Mesenchymal stem cell (in vitro differentiated cells and primary cell): ENCODE results near the gene PHRF1.
A peak's percentile ranks its signal among the peaks of the same experiment; 100 is the strongest.

Experiments used
- DNase-seq: peaks from one replicate; pipeline ENCODE4 v3.0.0-alpha.2; 2013
- H2AFZ ChIP-seq: one replicate; pipeline ENCODE4 v1.6.1; 2013; ENCODE audit warnings: low read depth, mild to moderate bottlenecking, control low read depth, inconsistent platforms, low read length, moderate library complexity
- H2AK5ac ChIP-seq: 2 replicates; pipeline ENCODE4 v1.6.1; 2013; ENCODE audit warnings: low read length, moderate library complexity, mild to moderate bottlenecking, inconsistent platforms; ENCODE audit not compliant: severe bottlenecking
- H2BK120ac ChIP-seq: one replicate; pipeline ENCODE4 v1.6.1; 2013; ENCODE audit warnings: low read depth, mild to moderate bottlenecking, inconsistent platforms, low read length, moderate library complexity
- H2BK12ac ChIP-seq, 2 experiments: one replicate each; pipeline ENCODE4 v1.6.1; 2013; ENCODE audit warnings: inconsistent platforms in 2 of 2, low read length in 2 of 2, mild to moderate bottlenecking in 2 of 2, moderate library complexity in 2 of 2, control low read depth in 1 of 2
- H2BK15ac ChIP-seq: one replicate; pipeline ENCODE4 v1.6.1; 2013; ENCODE audit warnings: mild to moderate bottlenecking, low read depth, inconsistent platforms; ENCODE audit not compliant: poor library complexity, severe bottlenecking
- H2BK5ac ChIP-seq: 2 replicates; pipeline ENCODE4 v1.6.1; 2013; ENCODE audit warnings: low read depth, mild to moderate bottlenecking, low read length, control low read depth, inconsistent platforms; ENCODE audit not compliant: poor library complexity, severe bottlenecking
- H3K14ac ChIP-seq, 2 experiments: one replicate each; pipeline ENCODE4 v1.6.1; 2013; ENCODE audit warnings: inconsistent platforms in 2 of 2, low read length in 2 of 2, control low read depth in 1 of 2, mild to moderate bottlenecking in 1 of 2, moderate library complexity in 1 of 2
- H3K18ac ChIP-seq, 2 experiments: one replicate each; pipeline ENCODE4 v1.6.1; 2013; ENCODE audit warnings: inconsistent platforms in 2 of 2, low read length in 2 of 2, control low read depth in 1 of 2, low read depth in 1 of 2, mild to moderate bottlenecking in 1 of 2
- H3K23ac ChIP-seq, 2 experiments: one replicate each; pipeline ENCODE4 v1.6.1; 2013; ENCODE audit warnings: inconsistent platforms in 2 of 2, low read length in 2 of 2, mild to moderate bottlenecking in 2 of 2, moderate library complexity in 2 of 2, control low read depth in 1 of 2
- H3K27ac ChIP-seq: 2 replicates; pipeline ENCODE4 v1.5.1; 2013; ENCODE audit warnings: mild to moderate bottlenecking, moderate library complexity, low read length, control low read depth, inconsistent platforms; ENCODE audit not compliant: poor library complexity, severe bottlenecking
- H3K27me3 ChIP-seq, 2 experiments: 2 replicates each; pipeline versions ENCODE4 v1.6.1 to v1.7.0; 2013; ENCODE audit warnings: low read length in 2 of 2, mild to moderate bottlenecking in 2 of 2, moderate library complexity in 2 of 2, control low read depth in 1 of 2, inconsistent platforms in 1 of 2; ENCODE audit not compliant: control insufficient read depth in 1 of 2, insufficient read depth in 1 of 2
- H3K36me3 ChIP-seq, 2 experiments: 2 replicates each; pipeline versions ENCODE4 v1.6.1 to v1.7.0; 2013; ENCODE audit warnings: low read length in 2 of 2, control low read depth in 1 of 2, inconsistent platforms in 1 of 2, low read depth in 1 of 2, mild to moderate bottlenecking in 1 of 2; ENCODE audit not compliant: insufficient read depth in 2 of 2, control insufficient read depth in 1 of 2
- H3K4ac ChIP-seq, 2 experiments: one replicate each; pipeline ENCODE4 v1.6.1; 2013; ENCODE audit warnings: inconsistent platforms in 2 of 2, low read length in 2 of 2, mild to moderate bottlenecking in 2 of 2, moderate library complexity in 2 of 2, control low read depth in 1 of 2, low read depth in 1 of 2
- H3K4me1 ChIP-seq: 2 replicates; pipeline ENCODE4 v1.6.1; 2013; ENCODE audit warnings: low read depth, low read length, control low read depth; ENCODE audit not compliant: control insufficient read depth, insufficient read depth
- H3K4me2 ChIP-seq: 2 replicates; pipeline ENCODE4 v1.6.1; 2013; ENCODE audit warnings: low read length, mild to moderate bottlenecking, inconsistent platforms; ENCODE audit not compliant: poor library complexity, severe bottlenecking
- H3K4me3 ChIP-seq, 2 experiments: 2 replicates each; pipeline versions ENCODE4 v1.5.1 to v1.7.0; 2013; ENCODE audit warnings: low read length in 2 of 2, mild to moderate bottlenecking in 2 of 2, control low read depth in 1 of 2, low read depth in 1 of 2; ENCODE audit not compliant: insufficient read depth in 1 of 2
- H3K79me1 ChIP-seq: replicated peaks from 2 replicates; pipeline ENCODE4 v1.6.1; 2013; ENCODE audit warnings: mild to moderate bottlenecking, control low read depth, low read length, inconsistent platforms; ENCODE audit not compliant: poor library complexity, severe bottlenecking
- H3K9ac ChIP-seq: 2 replicates; pipeline ENCODE4 v1.7.0; 2013; ENCODE audit warnings: mild to moderate bottlenecking, low read length, moderate library complexity
- H3K9me3 ChIP-seq: 2 replicates; pipeline ENCODE4 v1.7.0; 2013; ENCODE audit warnings: mild to moderate bottlenecking, low read length; ENCODE audit not compliant: control insufficient read depth
- H4K8ac ChIP-seq: one replicate; pipeline ENCODE4 v1.6.1; 2013; ENCODE audit warnings: inconsistent platforms, mild to moderate bottlenecking, low read length, moderate library complexity
- H4K91ac ChIP-seq: one replicate; pipeline ENCODE4 v1.6.1; 2013; ENCODE audit warnings: mild to moderate bottlenecking, low read length, inconsistent platforms
- WGBS: methylation state at CpG from one replicate; pipeline ENCODE4 v1.1.7; 2013; ENCODE audit warnings: mixed read lengths; 5-methylcytosine and 5-hydroxymethylcytosine counted together

Gene PHRF1

GRCh38 chr11:627308-627576, 51.0 kb downstream of the PHRF1 start:
- Histone ChIP-seq H3K27me3 (peaks cover 18% of the 10 kb centered on the region in 2 experiments), H3K9ac (no peak overlapping the region), H2AK5ac (no peak overlapping the region), H4K91ac (no peak overlapping the region), H3K18ac (no peak overlapping the region), H3K79me1 (peaks cover 2% of the 10 kb centered on the region), H2BK12ac (no peak overlapping the region), H2BK15ac (no peak overlapping the region), H3K4ac (no peak overlapping the region), H3K14ac (no peak overlapping the region), H3K23ac (no peak overlapping the region), H3K4me1 (peaks cover 23% of the 10 kb centered on the region), H3K9me3 (no peaks in the 10 kb centered on the region), H3K4me2 (no peak overlapping the region), H3K36me3 (peaks cover 0 to 32% of the 10 kb centered on the region in 2 experiments), H4K8ac (no peak overlapping the region), H2AFZ (no peak overlapping the region), H3K4me3 (no peak overlapping the region), H2BK120ac (no peak overlapping the region), H2BK5ac (no peak overlapping the region), H3K27ac (no peak overlapping the region)
- DNase-seq: no peak
- 84% methylated on average over 4 of the region's 28 CpGs for WGBS

GRCh38 chr11:628056-628455, 51.8 kb downstream of the PHRF1 start:
- Histone ChIP-seq H2AK5ac (peak overlapping the region; percentile 56), H3K23ac (no peak overlapping the region), H3K9ac (no peak overlapping the region), H3K14ac (no peak overlapping the region), H3K9me3 (no peaks in the 10 kb centered on the region), H3K27me3 (peaks cover 18% of the 10 kb centered on the region in 2 experiments), H3K18ac (no peak overlapping the region), H2BK12ac (no peak overlapping the region), H2AFZ (no peak overlapping the region), H2BK5ac (no peak overlapping the region), H4K8ac (no peak overlapping the region), H2BK15ac (no peak overlapping the region), H3K4ac (no peak overlapping the region), H3K79me1 (peaks cover 2% of the 10 kb centered on the region), H3K4me3 (no peak overlapping the region), H2BK120ac (no peak overlapping the region), H3K4me2 (no peak overlapping the region), H4K91ac (peak overlapping the region; percentile 25), H3K4me1 (peaks cover 23% of the 10 kb centered on the region), H3K27ac (no peak overlapping the region), H3K36me3 (peaks cover 0 to 32% of the 10 kb centered on the region in 2 experiments)
- no peak for DNase-seq
- WGBS: 92% methylated on average over 31 of the region's 31 CpGs

GRCh38 chr11:629237-629583, 52.9 kb downstream of the PHRF1 start:
- H3K9me3 ChIP-seq: no peaks in the 10 kb centered on the region
- no peak overlapping the region for H3K4me3 ChIP-seq
- H3K27me3 ChIP-seq: peaks cover 18% of the 10 kb centered on the region in 2 experiments
- H2BK12ac ChIP-seq: no peak overlapping the region
- no peak overlapping the region for H3K27ac ChIP-seq
- no peak overlapping the region for H3K23ac ChIP-seq
- WGBS: 84% methylated on average over 8 of the region's 10 CpGs
- H2AFZ ChIP-seq: no peak overlapping the region
- no peak overlapping the region for H2BK120ac ChIP-seq
- no peak overlapping the region for H3K18ac ChIP-seq
- no peak overlapping the region for H2AK5ac ChIP-seq
- H3K4me1 ChIP-seq: peaks cover 20% of the 10 kb centered on the region
- peaks cover under 1% of the 10 kb centered on the region for H3K79me1 ChIP-seq
- DNase-seq: no peak
- H3K36me3 ChIP-seq: peaks cover 0 to 22% of the 10 kb centered on the region in 2 experiments
- H2BK15ac ChIP-seq: no peak overlapping the region
- no peak overlapping the region for H3K4me2 ChIP-seq
- H3K9ac ChIP-seq: no peak overlapping the region
- no peak overlapping the region for H2BK5ac ChIP-seq
- H3K14ac ChIP-seq: no peak overlapping the region
- no peak overlapping the region for H4K8ac ChIP-seq
- no peak overlapping the region for H4K91ac ChIP-seq
- H3K4ac ChIP-seq: no peak overlapping the region

GRCh38 chr11:630871-631270, 54.6 kb downstream of the PHRF1 start:
- peaks cover 8 to 16% of the 10 kb centered on the region in 2 experiments for H3K27me3 ChIP-seq
- H2BK15ac ChIP-seq: no peak overlapping the region
- H3K36me3 ChIP-seq: peaks cover 0 to 9% of the 10 kb centered on the region in 2 experiments
- DNase-seq: no peak
- H2BK5ac ChIP-seq: no peak overlapping the region
- no peak overlapping the region for H4K91ac ChIP-seq
- H3K27ac ChIP-seq: no peak overlapping the region
- no peaks in the 10 kb centered on the region for H3K9me3 ChIP-seq
- no peak overlapping the region for H3K14ac ChIP-seq
- no peaks in the 10 kb centered on the region for H3K79me1 ChIP-seq
- no peak overlapping the region for H3K18ac ChIP-seq
- H2BK120ac ChIP-seq: no peak overlapping the region
- no peak overlapping the region for H3K4ac ChIP-seq
- H3K4me3 ChIP-seq: no peak overlapping the region
- 95% methylated on average over 5 of the region's 5 CpGs for WGBS
- H2BK12ac ChIP-seq: no peak overlapping the region
- no peak overlapping the region for H3K4me2 ChIP-seq
- H3K9ac ChIP-seq: no peak overlapping the region
- H3K23ac ChIP-seq: no peak overlapping the region
- no peak overlapping the region for H4K8ac ChIP-seq
- H3K4me1 ChIP-seq: peaks cover 16% of the 10 kb centered on the region
- no peak overlapping the region for H2AK5ac ChIP-seq
- H2AFZ ChIP-seq: no peak overlapping the region
